T-cell (primary cell): Measurements from ENCODE around the gene RNF103. TPM values are rescaled to one million over a fixed set of nuclear protein-coding genes. Genes with fewer than 3 reads are reported as not detected.

Experiments
- ATAC-seq, 4 experiments: fragments of 200-7000 bp in 3 of 4; fragments of 150-1000 bp in 1 of 4; cut with Tn5 transposase; replicated peaks in 1 of 4; 1 replicate in 3 of 4; 2 replicates in 1 of 4; pipeline ENCODE4 v1.10.0; 2021; ENCODE audit warnings: moderate library complexity in 3 of 4, mild to moderate bottlenecking in 2 of 4, moderate number of reproducible peaks in 1 of 4
- CTCF ChIA-PET, 2 donors: fragments of 300-600 bp; sonication (Branson Sonifier 250); formaldehyde crosslinking; loops; one replicate each; lab custom pipeline; 2022; ENCODE audit warnings: antibody characterized with exemption in 2 of 2; lab: Charles Lee
- POLR2A ChIA-PET, 2 donors: fragments of 300-600 bp; sonication (Branson Sonifier 250); formaldehyde crosslinking; loops; one replicate each; lab custom pipeline; 2022; ENCODE audit warnings: antibody characterized with exemption in 2 of 2; lab: Charles Lee
- DNase-seq, 35 experiments: peaks; one replicate each; pipeline versions ENCODE4 v3.0.0 to v3.0.0-alpha.2; 2013 to 2023
- H3K27ac ChIP-seq: one replicate; pipeline ENCODE4 v1.5.1; 2013; ENCODE audit warnings: low read length
- H3K27me3 ChIP-seq, 2 experiments: replicated peaks in 1 of 2; 1 replicate in 1 of 2; 2 replicates in 1 of 2; pipeline versions ENCODE4 v1.6.1 to v1.7.0; 2013; ENCODE audit warnings: low read length in 1 of 2, mixed read lengths in 1 of 2; ENCODE audit not compliant: control insufficient read depth in 2 of 2, insufficient read depth in 2 of 2; ENCODE audit errors: extremely low read depth in 1 of 2
- H3K36me3 ChIP-seq, 2 donors: 1 replicate in 1 of 2; 2 replicates in 1 of 2; pipeline versions ENCODE4 v1.6.1 to v1.7.0; 2013; ENCODE audit warnings: low read length in 1 of 2; ENCODE audit not compliant: control insufficient read depth in 2 of 2, insufficient read depth in 1 of 2; ENCODE audit errors: extremely low read depth in 1 of 2
- H3K4me1 ChIP-seq, 2 experiments: 1 replicate in 1 of 2; 2 replicates in 1 of 2; pipeline versions ENCODE4 v1.6.1 to v1.7.0; 2013; ENCODE audit warnings: low read length in 2 of 2, mixed read lengths in 1 of 2; ENCODE audit not compliant: insufficient read depth in 2 of 2, control insufficient read depth in 1 of 2; ENCODE audit errors: extremely low read depth in 1 of 2
- H3K4me3 ChIP-seq, 2 donors: 1 replicate in 1 of 2; 2 replicates in 1 of 2; pipeline versions ENCODE4 v1.5.1 to v1.7.0; 2013; ENCODE audit warnings: mild to moderate bottlenecking in 2 of 2, low read length in 1 of 2, moderate library complexity in 1 of 2; ENCODE audit not compliant: control insufficient read depth in 1 of 2; ENCODE audit errors: extremely low read depth in 1 of 2
- H3K9me3 ChIP-seq: 2 replicates; pipeline ENCODE4 v1.7.0; 2013
- H3K27ac Mint-ChIP-seq, 2 donors: one replicate each; pipeline ENCODE4 v1.8.0; 2020 to 2021; ENCODE audit warnings: mild to moderate bottlenecking in 2 of 2, mixed read lengths in 2 of 2
- H3K27me3 Mint-ChIP-seq, 2 donors: one replicate each; pipeline ENCODE4 v1.8.0; 2021 to 2022; ENCODE audit warnings: mixed read lengths in 2 of 2
- H3K36me3 Mint-ChIP-seq: one replicate; pipeline ENCODE4 v1.8.0; 2021; ENCODE audit warnings: mixed read lengths
- H3K4me1 Mint-ChIP-seq, 3 donors: one replicate each; pipeline ENCODE4 v1.8.0; 2020 to 2022; ENCODE audit warnings: mixed read lengths in 3 of 3, mild to moderate bottlenecking in 1 of 3
- H3K4me3 Mint-ChIP-seq, 3 donors: one replicate each; pipeline ENCODE4 v1.8.0; 2020 to 2022; ENCODE audit warnings: mild to moderate bottlenecking in 3 of 3, mixed read lengths in 3 of 3, moderate library complexity in 3 of 3
- H3K9me3 Mint-ChIP-seq, 3 donors: one replicate each; pipeline ENCODE4 v1.8.0; 2020 to 2022; ENCODE audit warnings: mixed read lengths in 3 of 3
- WGBS: methylation state at CpG from one replicate; pipeline ENCODE4 v1.1.5; 2013; ENCODE audit warnings: missing lambda C conversion rate; ENCODE audit not compliant: insufficient coverage; 5-methylcytosine and 5-hydroxymethylcytosine counted together
- total RNA-seq, 35 experiments: library from RNA in 6 of 35; stranded (reverse) in 6 of 35; fragments of 120-200 nt in 1 of 35; gene quantifications; one replicate each; pipeline versions ENCODE4 v1.2.1 to v1.2.4 and lab custom pipeline; 2013 to 2026

Gene RNF103
- total RNA-seq, 5 donors from 2014 or later (not counting 1 experiment from before 2014, with no cell fraction given) = 30.3 to 65.1 (median 32.7) TPM

DNA sequence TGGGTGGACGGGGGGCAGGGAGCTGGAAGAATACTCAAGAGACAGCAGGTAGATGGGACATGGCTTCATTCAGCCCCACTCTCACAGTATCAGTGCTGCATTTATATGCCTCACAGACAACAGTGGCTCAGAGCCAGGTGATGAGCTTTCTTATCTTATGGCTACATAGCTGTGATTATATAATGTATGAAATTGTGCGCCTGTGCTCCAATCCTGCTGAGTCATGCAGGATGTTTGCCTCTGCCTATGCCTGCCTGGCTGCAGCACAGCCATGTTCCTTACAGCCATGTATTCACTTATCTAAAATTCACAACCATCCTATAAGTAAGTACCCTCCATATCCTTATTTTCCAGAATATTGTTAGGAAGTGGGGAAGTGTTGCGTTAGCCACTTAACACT lies 37.7 kb upstream of the RNF103 start:
- H3K4me1 ChIP-seq = no peaks in the 10 kb centered on the region
- Mint-ChIP-seq H3K27me3 (no peaks in the 10 kb centered on the region), H3K4me3 (no peak overlapping the region), H3K9me3 (peaks cover 7 to 12% (median 12%) of the 10 kb centered on the region in 3 donors), H3K36me3 (no peaks in the 10 kb centered on the region), H3K4me1 (no peaks in the 10 kb centered on the region), H3K27ac (no peak overlapping the region)
- no peaks in the 10 kb centered on the region for H3K36me3 ChIP-seq
- CTCF ChIA-PET = no interaction called here
- POLR2A ChIA-PET = no interaction called here
- peak in 3 of 35 experiments; percentile 1 to 6 (median 1) for DNase-seq
- no peak for ATAC-seq
- H3K4me3 ChIP-seq = no peak overlapping the region
- peaks cover 0 to 9% of the 10 kb centered on the region in 2 experiments for H3K27me3 ChIP-seq
- H3K9me3 ChIP-seq = peaks cover 6% of the 10 kb centered on the region
- no CpG with 5 or more reads among the region's 3 CpGs for WGBS
- no peak overlapping the region for H3K27ac ChIP-seq

- H3K27me3 Mint-ChIP-seq = peaks cover 7 to 13% of the 10 kb centered on the region in 2 donors
- H3K36me3 Mint-ChIP-seq = peaks cover 24% of the 10 kb centered on the region
- Histone ChIP-seq H3K27ac (no peak overlapping the region), H3K4me3 (no peak overlapping the region), H3K27me3 (peaks cover 0 to 6% of the 10 kb centered on the region in 2 experiments), H3K9me3 (peaks cover 7% of the 10 kb centered on the region), H3K4me1 (no peaks in the 10 kb centered on the region), H3K36me3 (no peaks in the 10 kb centered on the region)
- ChIA-PET POLR2A (no interaction called here), CTCF (no interaction called here)
- H3K27ac Mint-ChIP-seq = no peak overlapping the region
- DNase-seq (no peak), ATAC-seq (no peak)
- H3K9me3 Mint-ChIP-seq = peaks cover 5 to 28% (median 22%) of the 10 kb centered on the region in 3 donors
- H3K4me1 Mint-ChIP-seq = no peaks in the 10 kb centered on the region
- H3K4me3 Mint-ChIP-seq = no peak overlapping the region
Observed at GRCh38 chr2:86650188-86650587, 26.5 kb upstream of the RNF103 start.

DNA sequence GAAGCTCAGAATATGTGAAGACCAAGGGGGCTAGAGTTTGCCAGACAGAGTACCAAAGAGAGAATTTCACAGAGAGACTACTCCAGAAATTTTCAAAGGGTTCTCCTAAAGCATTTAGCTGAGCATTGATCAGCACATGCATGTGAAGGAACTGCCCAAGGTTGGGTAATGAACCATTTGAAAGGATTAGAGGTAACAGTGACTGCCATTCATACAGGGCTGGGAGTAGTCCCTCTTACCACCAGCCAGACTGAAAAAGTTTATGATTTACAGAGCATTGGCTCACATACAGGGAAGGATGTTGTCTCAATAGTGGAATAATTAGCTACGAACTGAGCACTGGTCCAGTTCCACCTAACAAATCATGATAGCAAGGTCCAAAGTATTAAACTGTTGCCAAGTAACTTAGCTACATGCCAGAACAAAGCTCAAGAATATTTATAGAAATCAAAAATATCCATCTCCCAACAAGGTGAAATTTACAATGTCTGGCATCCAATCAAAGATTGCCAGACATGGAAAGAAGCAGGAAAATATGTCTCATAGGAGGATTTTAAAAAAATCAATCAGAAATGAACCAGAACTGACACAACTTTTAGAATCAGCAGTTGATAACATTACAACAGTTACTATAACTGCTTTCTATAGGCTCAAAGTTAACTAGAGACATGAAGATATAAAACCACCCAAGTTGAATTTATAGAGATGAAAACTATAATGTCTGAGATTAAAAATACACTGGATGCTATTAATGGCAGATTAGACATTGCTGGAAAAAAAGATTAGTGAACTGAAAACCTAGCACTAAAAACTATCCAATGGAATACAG lies 25.7 kb upstream of the RNF103 start:
- H3K27me3 ChIP-seq = peaks cover 0 to 6% of the 10 kb centered on the region in 2 experiments
- peaks cover 5 to 28% (median 22%) of the 10 kb centered on the region in 3 donors for H3K9me3 Mint-ChIP-seq
- no peak for ATAC-seq
- H3K36me3 Mint-ChIP-seq = peaks cover 24% of the 10 kb centered on the region
- H3K4me3 Mint-ChIP-seq = no peak overlapping the region
- H3K27ac Mint-ChIP-seq = no peak overlapping the region
- H3K27me3 Mint-ChIP-seq = peaks cover 7 to 13% of the 10 kb centered on the region in 2 donors
- no peak overlapping the region for H3K27ac ChIP-seq
- DNase-seq = no peak
- H3K4me1 ChIP-seq = no peaks in the 10 kb centered on the region
- H3K36me3 ChIP-seq = no peaks in the 10 kb centered on the region
- no peak overlapping the region for H3K4me3 ChIP-seq
- no peaks in the 10 kb centered on the region for H3K4me1 Mint-ChIP-seq
- WGBS = no CpG with 5 or more reads among the region's 1 CpG
- ChIA-PET CTCF (no interaction called here), POLR2A (interaction anchor here in 1 of 2 donors (0.9 kb wide), 1 partner anchor 51 kb away, joined by 3 read pairs; no protein-coding TSS in a partner anchor)
- peaks cover 7% of the 10 kb centered on the region for H3K9me3 ChIP-seq

DNA sequence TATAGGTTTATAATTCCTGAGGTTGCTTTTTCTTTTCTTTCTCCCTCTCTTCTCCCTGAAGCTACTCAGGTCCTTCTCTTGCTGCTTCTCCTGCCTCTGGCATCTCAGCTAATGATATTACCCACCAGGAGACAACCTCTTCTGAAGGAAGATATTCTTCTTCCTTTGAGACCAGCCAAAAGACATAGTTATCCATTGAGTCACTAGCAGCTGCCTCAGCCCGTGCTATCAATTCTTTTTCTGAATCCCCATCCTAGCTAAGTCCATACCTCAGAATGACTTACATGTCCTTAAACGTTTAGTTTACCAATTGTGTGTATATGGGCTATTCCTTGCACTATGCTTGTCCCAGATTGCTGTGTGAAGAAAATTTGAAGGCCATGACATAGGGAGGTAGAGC lies 25.0 kb upstream of the RNF103 start:
- no CpG with 5 or more reads among the region's 2 CpGs for WGBS
- ChIA-PET CTCF (no interaction called here), POLR2A (interaction anchor here in 1 of 2 donors (0.9 kb wide), 1 partner anchor 50 kb away, joined by 3 read pairs; no protein-coding TSS in a partner anchor)
- Mint-ChIP-seq H3K4me3 (no peak overlapping the region), H3K4me1 (no peaks in the 10 kb centered on the region), H3K27me3 (peaks cover 7 to 13% of the 10 kb centered on the region in 2 donors), H3K27ac (no peak overlapping the region), H3K36me3 (peaks cover 24% of the 10 kb centered on the region), H3K9me3 (peaks cover 5 to 28% (median 22%) of the 10 kb centered on the region in 3 donors)
- Histone ChIP-seq H3K36me3 (no peaks in the 10 kb centered on the region), H3K4me3 (no peak overlapping the region), H3K27ac (no peak overlapping the region), H3K9me3 (peaks cover 7% of the 10 kb centered on the region), H3K4me1 (no peaks in the 10 kb centered on the region), H3K27me3 (peaks cover 0 to 6% of the 10 kb centered on the region in 2 experiments)
- no peak for ATAC-seq
- DNase-seq = no peak

DNA sequence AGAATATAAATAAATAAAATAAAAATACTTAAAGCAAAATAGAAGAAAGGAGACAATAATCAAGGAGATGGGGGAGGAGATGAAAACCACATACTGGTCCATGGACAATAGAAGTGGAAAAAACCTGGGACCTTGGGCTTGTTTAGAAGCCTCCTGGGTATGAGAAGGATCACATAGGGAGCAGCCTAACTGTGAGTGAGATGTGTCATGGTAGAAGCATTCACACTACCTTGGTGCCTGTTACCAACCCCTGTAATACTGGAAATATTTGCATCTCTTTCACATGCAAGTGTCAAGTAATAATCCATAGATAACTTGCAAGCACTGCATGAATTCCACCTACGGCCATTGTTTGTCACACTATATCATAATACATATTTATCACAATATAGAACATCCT lies 23.2 kb upstream of the RNF103 start:
- Mint-ChIP-seq H3K27me3 (peaks cover 7 to 13% of the 10 kb centered on the region in 2 donors), H3K27ac (no peak overlapping the region), H3K9me3 (peaks cover 5 to 28% (median 22%) of the 10 kb centered on the region in 3 donors), H3K4me3 (no peak overlapping the region), H3K36me3 (peaks cover 24% of the 10 kb centered on the region), H3K4me1 (no peaks in the 10 kb centered on the region)
- DNase-seq (no peak), ATAC-seq (no peak)
- CTCF ChIA-PET = no interaction called here
- Histone ChIP-seq H3K4me1 (no peaks in the 10 kb centered on the region), H3K9me3 (peaks cover 7% of the 10 kb centered on the region), H3K27me3 (peaks cover 0 to 6% of the 10 kb centered on the region in 2 experiments), H3K36me3 (no peaks in the 10 kb centered on the region), H3K27ac (no peak overlapping the region), H3K4me3 (no peak overlapping the region)
- POLR2A ChIA-PET = no interaction called here
- 83% methylated on average over 1 of the region's 1 CpG for WGBS

GRCh38 chr2:86646329-86646728 lies 22.7 kb upstream of the RNF103 start:
- CTCF ChIA-PET = no interaction called here
- H3K27me3 Mint-ChIP-seq = peaks cover 7 to 13% of the 10 kb centered on the region in 2 donors
- no peak overlapping the region for H3K27ac Mint-ChIP-seq
- Histone ChIP-seq H3K27me3 (peaks cover 0 to 6% of the 10 kb centered on the region in 2 experiments), H3K36me3 (no peaks in the 10 kb centered on the region), H3K27ac (no peak overlapping the region), H3K4me3 (no peak overlapping the region), H3K4me1 (no peaks in the 10 kb centered on the region), H3K9me3 (peaks cover 7% of the 10 kb centered on the region)
- no peaks in the 10 kb centered on the region for H3K4me1 Mint-ChIP-seq
- no peak for ATAC-seq
- peaks cover 5 to 28% (median 22%) of the 10 kb centered on the region in 3 donors for H3K9me3 Mint-ChIP-seq
- POLR2A ChIA-PET = no interaction called here
- 100% methylated on average over 3 of the region's 4 CpGs for WGBS
- H3K36me3 Mint-ChIP-seq = peaks cover 24% of the 10 kb centered on the region
- no peak for DNase-seq
- no peak overlapping the region for H3K4me3 Mint-ChIP-seq
